Chondrocyte (in vitro differentiated cells): Measurements from ENCODE around the gene PORCN. TPM values are rescaled to one million over a fixed set of nuclear protein-coding genes. Genes with fewer than 3 reads are reported as not detected.

ENCODE experiments used
- DNase-seq: peaks from one replicate; pipeline ENCODE4 v3.0.0; 2021; ENCODE audit warnings: mixed read lengths, low spot score
- H3K27ac Mint-ChIP-seq: one replicate; pipeline ENCODE4 v1.8.0; 2021; ENCODE audit warnings: mild to moderate bottlenecking, moderate library complexity, mixed read lengths; ENCODE audit not compliant: unreplicated experiment
- H3K27me3 Mint-ChIP-seq: 2 replicates; pipeline ENCODE4 v1.8.0; 2021; ENCODE audit warnings: low read depth, mixed read lengths
- H3K36me3 Mint-ChIP-seq: 2 replicates; pipeline ENCODE4 v1.8.0; 2021; ENCODE audit warnings: low read depth, mixed read lengths
- H3K4me1 Mint-ChIP-seq: 2 replicates; pipeline ENCODE4 v1.8.0; 2021; ENCODE audit warnings: low read depth, mild to moderate bottlenecking, mixed read lengths
- H3K4me3 Mint-ChIP-seq: one replicate; pipeline ENCODE4 v1.8.0; 2021; ENCODE audit warnings: mild to moderate bottlenecking, moderate library complexity, mixed read lengths; ENCODE audit not compliant: unreplicated experiment
- H3K9me3 Mint-ChIP-seq: 2 replicates; pipeline ENCODE4 v1.8.0; 2021; ENCODE audit warnings: low read depth, mixed read lengths
- total RNA-seq: library from RNA; stranded (reverse); gene quantifications from 3 replicates; pipeline ENCODE4 v1.2.1, GENCODE V29; 2021
- TF ChIP-seq, protein P1 (sequence below): fragments of 200-600 bp; sonication (generic); IDR thresholded peaks from 2 replicates; pipeline ENCODE4 v1.5.0; 2021; ENCODE audit warnings: antibody characterized with exemption, mild to moderate bottlenecking, moderate library complexity

The PORCN gene
- total RNA-seq, 1 donor from 2014 or later: 12.5 TPM

DNA sequence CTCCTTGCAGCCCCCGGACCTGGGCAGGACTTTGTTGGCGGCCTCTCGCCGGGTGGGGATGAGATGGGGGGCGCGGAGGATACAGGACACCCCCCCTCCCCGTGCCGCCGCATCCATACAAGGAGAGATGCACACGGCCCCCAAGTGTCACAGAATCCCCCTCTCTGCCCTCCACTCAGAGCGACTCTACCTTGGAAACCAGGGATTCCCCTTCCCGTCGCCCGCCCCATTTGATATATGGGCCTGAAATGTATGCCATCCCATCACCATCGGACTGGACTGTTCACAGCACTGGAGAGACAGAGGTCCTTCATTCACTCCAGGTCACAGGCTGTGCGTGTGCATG lies 426 bp downstream of the PORCN start:
- Mint-ChIP-seq H3K36me3 (no peaks in the 10 kb centered on the region), H3K27ac (peak overlapping the region; percentile 54), H3K4me3 (peak overlapping the region; percentile 82), H3K27me3 (no peaks in the 10 kb centered on the region), H3K9me3 (no peaks in the 10 kb centered on the region), H3K4me1 (peaks cover 12% of the 10 kb centered on the region)
- DNase-seq: no peak
- TF ChIP-seq, protein P1, sequence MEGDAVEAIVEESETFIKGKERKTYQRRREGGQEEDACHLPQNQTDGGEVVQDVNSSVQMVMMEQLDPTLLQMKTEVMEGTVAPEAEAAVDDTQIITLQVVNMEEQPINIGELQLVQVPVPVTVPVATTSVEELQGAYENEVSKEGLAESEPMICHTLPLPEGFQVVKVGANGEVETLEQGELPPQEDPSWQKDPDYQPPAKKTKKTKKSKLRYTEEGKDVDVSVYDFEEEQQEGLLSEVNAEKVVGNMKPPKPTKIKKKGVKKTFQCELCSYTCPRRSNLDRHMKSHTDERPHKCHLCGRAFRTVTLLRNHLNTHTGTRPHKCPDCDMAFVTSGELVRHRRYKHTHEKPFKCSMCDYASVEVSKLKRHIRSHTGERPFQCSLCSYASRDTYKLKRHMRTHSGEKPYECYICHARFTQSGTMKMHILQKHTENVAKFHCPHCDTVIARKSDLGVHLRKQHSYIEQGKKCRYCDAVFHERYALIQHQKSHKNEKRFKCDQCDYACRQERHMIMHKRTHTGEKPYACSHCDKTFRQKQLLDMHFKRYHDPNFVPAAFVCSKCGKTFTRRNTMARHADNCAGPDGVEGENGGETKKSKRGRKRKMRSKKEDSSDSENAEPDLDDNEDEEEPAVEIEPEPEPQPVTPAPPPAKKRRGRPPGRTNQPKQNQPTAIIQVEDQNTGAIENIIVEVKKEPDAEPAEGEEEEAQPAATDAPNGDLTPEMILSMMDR: no peak

DNA sequence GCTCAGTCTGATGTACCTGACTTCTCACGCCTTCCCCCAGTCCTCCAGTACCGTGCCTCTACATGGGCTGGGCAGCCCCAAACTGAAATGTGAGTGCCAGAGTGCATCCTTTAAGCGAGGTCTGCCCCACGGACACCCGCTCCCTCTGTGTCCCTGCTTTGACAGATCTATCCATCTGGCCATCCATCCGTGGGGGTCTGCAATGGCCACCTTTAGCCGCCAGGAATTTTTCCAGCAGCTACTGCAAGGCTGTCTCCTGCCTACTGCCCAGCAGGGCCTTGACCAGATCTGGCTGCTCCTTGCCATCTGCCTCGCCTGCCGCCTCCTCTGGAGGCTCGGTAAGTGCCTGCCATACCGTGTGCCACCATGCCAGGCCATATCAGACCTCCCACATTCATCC lies 827 bp downstream of the PORCN start:
- no peaks in the 10 kb centered on the region for H3K36me3 Mint-ChIP-seq
- H3K4me3 Mint-ChIP-seq: peak overlapping the region; percentile 82
- H3K9me3 Mint-ChIP-seq: no peaks in the 10 kb centered on the region
- peaks cover 12% of the 10 kb centered on the region for H3K4me1 Mint-ChIP-seq
- TF ChIP-seq, protein P1: no peak
- no peak overlapping the region for H3K27ac Mint-ChIP-seq
- DNase-seq: no peak
- H3K27me3 Mint-ChIP-seq: no peaks in the 10 kb centered on the region

DNA sequence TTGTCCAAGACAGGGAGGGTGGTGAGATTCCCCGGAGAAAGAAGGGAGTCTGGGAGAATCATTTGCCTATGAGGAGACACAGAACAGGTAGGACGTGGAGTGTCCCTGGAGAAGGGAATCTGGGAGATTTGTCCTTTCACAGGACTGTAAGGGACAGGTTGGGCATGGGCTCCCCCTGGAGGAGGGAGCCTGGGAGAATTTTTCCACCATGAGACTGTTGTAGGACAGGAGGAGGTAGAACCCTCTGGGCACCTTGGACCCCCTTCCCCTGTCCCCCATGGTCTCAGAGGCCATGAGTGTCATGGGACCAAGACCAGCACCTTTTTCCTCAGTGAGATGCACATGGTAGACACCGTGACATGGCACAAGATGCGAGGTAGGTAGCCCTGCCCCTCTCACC lies 2.8 kb downstream of the PORCN start:
- H3K4me1 Mint-ChIP-seq: peaks cover 12% of the 10 kb centered on the region
- TF ChIP-seq, protein P1: peak; percentile 70
- H3K4me3 Mint-ChIP-seq: no peak overlapping the region
- no peak overlapping the region for H3K27ac Mint-ChIP-seq
- H3K36me3 Mint-ChIP-seq: peaks cover 2% of the 10 kb centered on the region
- H3K27me3 Mint-ChIP-seq: no peaks in the 10 kb centered on the region
- peaks cover 5% of the 10 kb centered on the region for H3K9me3 Mint-ChIP-seq
- DNase-seq: no peak

DNA sequence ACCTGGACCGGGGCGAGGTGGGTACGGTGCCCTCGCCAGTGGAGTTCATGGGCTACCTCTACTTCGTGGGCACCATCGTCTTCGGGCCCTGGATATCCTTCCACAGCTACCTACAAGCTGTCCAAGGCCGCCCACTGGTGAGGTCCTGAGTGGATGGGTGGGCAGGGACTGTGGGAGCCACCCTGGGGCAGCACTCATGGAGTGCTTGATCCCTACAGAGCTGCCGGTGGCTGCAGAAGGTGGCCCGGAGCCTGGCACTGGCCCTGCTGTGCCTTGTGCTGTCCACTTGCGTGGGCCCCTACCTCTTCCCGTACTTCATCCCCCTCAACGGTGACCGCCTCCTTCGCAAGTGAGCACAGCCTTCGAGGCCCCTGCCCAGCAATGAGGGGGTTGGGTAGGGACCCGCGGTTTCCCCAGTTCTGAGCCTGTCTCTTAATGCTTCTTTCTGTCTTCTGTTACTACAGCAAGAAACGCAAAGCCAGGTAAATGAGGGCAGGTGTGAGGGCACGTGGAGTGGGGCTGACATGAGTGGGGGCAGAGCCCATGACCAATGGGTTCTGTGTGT lies 3.7 kb downstream of the PORCN start:
- Mint-ChIP-seq H3K9me3 (peaks cover 5% of the 10 kb centered on the region), H3K4me1 (peaks cover 12% of the 10 kb centered on the region), H3K27ac (no peak overlapping the region), H3K36me3 (peaks cover 2% of the 10 kb centered on the region), H3K4me3 (no peak overlapping the region), H3K27me3 (no peaks in the 10 kb centered on the region)
- no peak for DNase-seq
- TF ChIP-seq, protein P1: no peak

DNA sequence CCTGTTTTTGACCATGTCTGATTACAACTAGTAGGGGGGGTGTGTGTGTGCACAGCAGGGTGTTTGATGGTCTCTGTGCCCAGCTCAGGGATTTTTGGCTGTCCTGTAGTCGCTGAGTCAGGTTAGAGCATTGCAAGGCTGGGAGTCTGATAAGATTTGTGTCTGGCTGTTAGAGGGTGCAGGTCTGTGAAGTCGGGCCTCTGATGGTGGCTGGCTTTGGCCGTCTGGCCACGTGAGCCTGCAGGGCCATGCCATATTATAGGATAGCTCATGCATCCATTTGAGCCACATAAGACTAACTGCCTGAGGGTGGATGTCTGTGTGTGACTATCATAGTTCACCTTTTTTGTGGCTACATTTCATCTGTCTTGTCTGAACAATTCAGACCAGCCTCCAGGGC lies 4.9 kb downstream of the PORCN start:
- no peak for DNase-seq
- no peaks in the 10 kb centered on the region for H3K27me3 Mint-ChIP-seq
- no peak overlapping the region for H3K27ac Mint-ChIP-seq
- peaks cover 5% of the 10 kb centered on the region for H3K9me3 Mint-ChIP-seq
- TF ChIP-seq, protein P1: no peak
- peaks cover 2% of the 10 kb centered on the region for H3K36me3 Mint-ChIP-seq
- no peak overlapping the region for H3K4me3 Mint-ChIP-seq
- peaks cover 9% of the 10 kb centered on the region for H3K4me1 Mint-ChIP-seq
